ENCODE data around the gene MAGEA2. TPM values are rescaled to one million over a fixed set of nuclear protein-coding genes. Genes with fewer than 3 reads are reported as not detected.

MAGEA2 gene
- total and polyA plus RNA-seq, 2 of the 8 experiments (the other 6 are each of a cell fraction or from before 2014, with no cell fraction given): 0.77 TPM; not detected in 1

DNA sequence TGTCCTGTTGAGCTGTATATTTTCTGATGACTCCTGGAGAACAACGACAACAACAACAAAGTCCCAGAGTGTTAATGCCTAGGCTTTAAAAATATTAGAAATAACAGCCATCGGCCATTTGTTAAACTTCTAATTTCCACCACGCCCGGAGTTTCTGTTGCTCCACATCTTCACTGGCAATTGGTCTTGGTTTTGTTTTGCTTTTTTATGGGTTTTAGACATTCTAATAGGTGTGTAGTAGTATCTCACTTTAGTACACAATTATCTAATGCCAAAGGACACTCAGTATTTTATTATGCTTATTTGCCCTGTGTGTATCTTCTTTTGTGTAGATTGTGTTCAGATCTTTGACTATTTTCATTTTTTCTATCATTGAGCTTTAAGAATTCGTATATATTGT is 15.1 kb downstream of the MAGEA2 start:
- no peaks in the 10 kb centered on the region for H4K20me1 ChIP-seq (replicated peaks in 1 of 2; ENCODE audit: control insufficient read depth in 1 of 2, insufficient read depth in 2 of 2, low read length in 2 of 2)
- ChIA-PET POLR2A (ENCODE audit: partially characterized antibody) (no interaction called here), CTCF (ENCODE audit: partially characterized antibody) (no interaction called here)
- FAIRE-seq (no peak), DNase-seq (ENCODE audit: low read depth in 1 of 2, low spot score in 2 of 2) (no peak)
- H3K14ac ChIP-seq (ENCODE audit: insufficient read length): no peak overlapping the region
- H3K79me2 ChIP-seq (ENCODE audit: control insufficient read depth in 1 of 2, insufficient read depth in 2 of 2, low read length in 2 of 2): no peaks in the 10 kb centered on the region
- no peaks in the 10 kb centered on the region for H3K27me3 ChIP-seq (replicated peaks in 1 of 4; ENCODE audit: control insufficient read depth in 3 of 4, extremely low read depth in 1 of 4, insufficient read depth in 3 of 4, low read length in 3 of 4)
- H2BK120ac ChIP-seq (replicated peaks; ENCODE audit: low read depth, low read length): no peak overlapping the region
- WGBS, 2 experiments (ENCODE audit: extremely low coverage in 1 of 2, insufficient coverage in 1 of 2, insufficient read length in 1 of 2, insufficient replicate concordance in 2 of 2, low coverage in 1 of 2, low lambda C conversion rate in 2 of 2, missing lambda C conversion rate in 1 of 2): 84% methylated on average over 5 of the region's 5 CpGs; no CpG with 5 or more reads in 1 of the 2 experiments
- H3K36me3 ChIP-seq (ENCODE audit: control insufficient read depth in 2 of 4, insufficient read depth in 4 of 4, low read length in 3 of 4): no peaks in the 10 kb centered on the region
- H2AK5ac ChIP-seq (ENCODE audit: low read depth, low read length): no peak overlapping the region
- no peak overlapping the region for H4K91ac ChIP-seq (replicated peaks; ENCODE audit: insufficient read length, low read length)
- no peaks in the 10 kb centered on the region for H3K9me3 ChIP-seq (ENCODE audit: insufficient read depth in 2 of 2, low read depth in 1 of 2, low read length in 1 of 2)
- no peak overlapping the region for H2BK15ac ChIP-seq (ENCODE audit: low read length)
- no peak overlapping the region for H3K27ac ChIP-seq (ENCODE audit: low read depth, low read length)
- H2AFZ ChIP-seq (ENCODE audit: low read length): no peak overlapping the region
- H3K9ac ChIP-seq (replicated peaks in 1 of 4; ENCODE audit: extremely low read depth in 1 of 4, low read depth in 3 of 4, low read length in 3 of 4): no peak overlapping the region
- no peak overlapping the region for H2BK12ac ChIP-seq (ENCODE audit: low read depth, low read length)
- H3K56ac ChIP-seq (replicated peaks; ENCODE audit: insufficient read length, low read depth, low read length): no peak overlapping the region
- H4K5ac ChIP-seq (ENCODE audit: insufficient read length, low read depth, low read length): no peak overlapping the region
- no peaks in the 10 kb centered on the region for H3K79me1 ChIP-seq (ENCODE audit: low read depth, low read length)
- no peak overlapping the region for H2BK5ac ChIP-seq (ENCODE audit: low read depth, low read length)
- no peak overlapping the region for H3K4me3 ChIP-seq (ENCODE audit: extremely low read depth in 1 of 4, insufficient read depth in 2 of 4, low read depth in 3 of 4, low read length in 4 of 4)
- no peak overlapping the region for H2BK20ac ChIP-seq (ENCODE audit: low read length)
- no peak overlapping the region for H3K4me2 ChIP-seq (ENCODE audit: insufficient read depth in 1 of 2, low read depth in 2 of 2, low read length in 2 of 2)
- H3K18ac ChIP-seq (ENCODE audit: extremely low read depth, low read length): no peak overlapping the region
- H3K4me1 ChIP-seq (replicated peaks in 1 of 4; ENCODE audit: control insufficient read depth in 3 of 4, insufficient read depth in 4 of 4, low read length in 3 of 4): no peaks in the 10 kb centered on the region
- H4K8ac ChIP-seq (ENCODE audit: extremely low read depth, insufficient read depth, low read length): no peak overlapping the region
- no peaks in the 10 kb centered on the region for H3K23me2 ChIP-seq (ENCODE audit: low read depth, low read length)
- H3K23ac ChIP-seq (ENCODE audit: insufficient read length): no peak overlapping the region
- no peak overlapping the region for H3K4ac ChIP-seq (replicated peaks; ENCODE audit: insufficient read length, low read depth, low read length)
- TF ChIP-seq SP2 (IDR thresholded peaks at IDR 0.05; ENCODE audit: low read length): no peak
- no peak for TF ChIP-seq POU5F1 (IDR thresholded peaks at IDR 0.05; ENCODE audit: low read depth, low read length)
- TF ChIP-seq, protein P1, sequence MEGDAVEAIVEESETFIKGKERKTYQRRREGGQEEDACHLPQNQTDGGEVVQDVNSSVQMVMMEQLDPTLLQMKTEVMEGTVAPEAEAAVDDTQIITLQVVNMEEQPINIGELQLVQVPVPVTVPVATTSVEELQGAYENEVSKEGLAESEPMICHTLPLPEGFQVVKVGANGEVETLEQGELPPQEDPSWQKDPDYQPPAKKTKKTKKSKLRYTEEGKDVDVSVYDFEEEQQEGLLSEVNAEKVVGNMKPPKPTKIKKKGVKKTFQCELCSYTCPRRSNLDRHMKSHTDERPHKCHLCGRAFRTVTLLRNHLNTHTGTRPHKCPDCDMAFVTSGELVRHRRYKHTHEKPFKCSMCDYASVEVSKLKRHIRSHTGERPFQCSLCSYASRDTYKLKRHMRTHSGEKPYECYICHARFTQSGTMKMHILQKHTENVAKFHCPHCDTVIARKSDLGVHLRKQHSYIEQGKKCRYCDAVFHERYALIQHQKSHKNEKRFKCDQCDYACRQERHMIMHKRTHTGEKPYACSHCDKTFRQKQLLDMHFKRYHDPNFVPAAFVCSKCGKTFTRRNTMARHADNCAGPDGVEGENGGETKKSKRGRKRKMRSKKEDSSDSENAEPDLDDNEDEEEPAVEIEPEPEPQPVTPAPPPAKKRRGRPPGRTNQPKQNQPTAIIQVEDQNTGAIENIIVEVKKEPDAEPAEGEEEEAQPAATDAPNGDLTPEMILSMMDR (IDR thresholded peaks at IDR 0.05; ENCODE audit: control extremely low read depth in 1 of 3, insufficient read depth in 1 of 3, low read depth in 1 of 3, low read length in 3 of 3): no peak
- TF ChIP-seq CHD1 (IDR thresholded peaks at IDR 0.05; ENCODE audit: low read depth, low read length): no peak
- no peak for TF ChIP-seq BRCA1 (IDR thresholded peaks at IDR 0.05; ENCODE audit: low read depth, low read length)
- no peak for TF ChIP-seq SIN3A (conservative IDR thresholded peaks at IDR 0.05 in 1 of 2, IDR thresholded peaks at IDR 0.05 in 1 of 2; ENCODE audit: low read depth in 1 of 2, low read length in 2 of 2)
- no peak for TF ChIP-seq CREB1 (IDR thresholded peaks at IDR 0.05)
- no peak for TF ChIP-seq BACH1 (IDR thresholded peaks at IDR 0.05; ENCODE audit: low read length)
- TF ChIP-seq, protein P2, sequence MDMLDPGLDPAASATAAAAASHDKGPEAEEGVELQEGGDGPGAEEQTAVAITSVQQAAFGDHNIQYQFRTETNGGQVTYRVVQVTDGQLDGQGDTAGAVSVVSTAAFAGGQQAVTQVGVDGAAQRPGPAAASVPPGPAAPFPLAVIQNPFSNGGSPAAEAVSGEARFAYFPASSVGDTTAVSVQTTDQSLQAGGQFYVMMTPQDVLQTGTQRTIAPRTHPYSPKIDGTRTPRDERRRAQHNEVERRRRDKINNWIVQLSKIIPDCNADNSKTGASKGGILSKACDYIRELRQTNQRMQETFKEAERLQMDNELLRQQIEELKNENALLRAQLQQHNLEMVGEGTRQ (IDR thresholded peaks at IDR 0.05; ENCODE audit: low read length): no peak
- no peak for TF ChIP-seq TCF12 (IDR thresholded peaks at IDR 0.05; ENCODE audit: low read depth, low read length)
- no peak for TF ChIP-seq SUZ12 (IDR thresholded peaks at IDR 0.05; ENCODE audit: low read length)
